Mesothelial cell of epicardium (in vitro differentiated cells): ENCODE results near the gene PTPRQ. TPM values are rescaled to one million over a fixed set of nuclear protein-coding genes. Genes with fewer than 3 reads are reported as not detected.
"Not testable (repeated sequence)": the region's sequence is repeated elsewhere in the genome, so short reads cannot be mapped to it uniquely, and the experiment has no call there.

Experiments
- DNase-seq, 2 experiments: peaks; one replicate each; pipeline ENCODE4 v3.0.0; 2021; ENCODE audit warnings: low spot score in 2 of 2; ENCODE audit not compliant: unreplicated experiment in 2 of 2
- H3K27ac Mint-ChIP-seq: 2 replicates; pipeline ENCODE4 v1.8.0; 2021; ENCODE audit warnings: mixed read lengths
- H3K27me3 Mint-ChIP-seq: 2 replicates; pipeline ENCODE4 v1.8.0; 2021; ENCODE audit warnings: low read depth, mixed read lengths
- H3K36me3 Mint-ChIP-seq: 2 replicates; pipeline ENCODE4 v1.8.0; 2021; ENCODE audit warnings: mixed read lengths
- H3K4me1 Mint-ChIP-seq: 2 replicates; pipeline ENCODE4 v1.8.0; 2021; ENCODE audit warnings: mixed read lengths
- H3K4me3 Mint-ChIP-seq: 2 replicates; pipeline ENCODE4 v1.8.0; 2021; ENCODE audit warnings: mild to moderate bottlenecking, moderate library complexity, mixed read lengths
- H3K9me3 Mint-ChIP-seq: 2 replicates; pipeline ENCODE4 v1.8.0; 2021; ENCODE audit warnings: mixed read lengths
- CTCF ChIP-seq: fragments of 200-600 bp; sonication (generic); IDR thresholded peaks from one replicate; pipeline ENCODE4 v1.5.0; 2021; ENCODE audit warnings: antibody characterized with exemption; ENCODE audit not compliant: unreplicated experiment
- total RNA-seq: library from RNA; stranded (reverse); gene quantifications from 3 replicates; pipeline ENCODE4 v1.2.1, GENCODE V29; 2021

Gene PTPRQ
- total RNA-seq, 1 donor from 2014 or later = 17.5 TPM

- no peak overlapping the region for H3K4me3 Mint-ChIP-seq
- no peak overlapping the region for H3K27ac Mint-ChIP-seq
Observed at GRCh38 chr12:80655751-80656150, 211.7 kb downstream of the PTPRQ start.

GRCh38 chr12:80659512-80660063, 215.6 kb downstream of the PTPRQ start:
- TF ChIP-seq CTCF = no peak
- H3K4me1 Mint-ChIP-seq = peaks cover 2% of the 10 kb centered on the region
- H3K4me3 Mint-ChIP-seq = no peak overlapping the region
- DNase-seq = no peak
- no peaks in the 10 kb centered on the region for H3K9me3 Mint-ChIP-seq
- H3K27me3 Mint-ChIP-seq = no peaks in the 10 kb centered on the region
- H3K36me3 Mint-ChIP-seq = no peaks in the 10 kb centered on the region
- H3K27ac Mint-ChIP-seq = no peak overlapping the region

More at GRCh38 chr12:80655751-80656150, 211.7 kb downstream of the PTPRQ start:
- no peak for DNase-seq
- H3K27me3 Mint-ChIP-seq = peaks cover 1% of the 10 kb centered on the region
- TF ChIP-seq CTCF = no peak
- no peaks in the 10 kb centered on the region for H3K36me3 Mint-ChIP-seq
- H3K9me3 Mint-ChIP-seq = no peaks in the 10 kb centered on the region
- H3K4me1 Mint-ChIP-seq = peaks cover 2% of the 10 kb centered on the region

- TF ChIP-seq CTCF = no peak
- H3K36me3 Mint-ChIP-seq = peaks cover 3% of the 10 kb centered on the region
- no peak for DNase-seq
- peaks cover 3% of the 10 kb centered on the region for H3K27me3 Mint-ChIP-seq
- no peaks in the 10 kb centered on the region for H3K9me3 Mint-ChIP-seq
- H3K27ac Mint-ChIP-seq = no peak overlapping the region
- no peak overlapping the region for H3K4me3 Mint-ChIP-seq
- H3K4me1 Mint-ChIP-seq = no peaks in the 10 kb centered on the region
Observed at GRCh38 chr12:80662586-80662985, 218.6 kb downstream of the PTPRQ start.

- no peak overlapping the region for H3K4me3 Mint-ChIP-seq
- peaks cover 3% of the 10 kb centered on the region for H3K36me3 Mint-ChIP-seq
- no peak overlapping the region for H3K27ac Mint-ChIP-seq
- TF ChIP-seq CTCF = no peak
- peaks cover 14% of the 10 kb centered on the region for H3K27me3 Mint-ChIP-seq
- no peaks in the 10 kb centered on the region for H3K4me1 Mint-ChIP-seq
- H3K9me3 Mint-ChIP-seq = no peaks in the 10 kb centered on the region
- DNase-seq = no peak
Observed at GRCh38 chr12:80670214-80670613, 226.2 kb downstream of the PTPRQ start.

- H3K4me3 Mint-ChIP-seq, H3K4me1 Mint-ChIP-seq, DNase-seq, H3K27ac Mint-ChIP-seq, H3K9me3 Mint-ChIP-seq, H3K36me3 Mint-ChIP-seq, H3K27me3 Mint-ChIP-seq: not testable (repeated sequence)
Observed at GRCh38 chr12:80676042-80676636, 232.1 kb downstream of the PTPRQ start.

- Mint-ChIP-seq H3K36me3 (no peaks in the 10 kb centered on the region), H3K27ac (no peak overlapping the region), H3K4me1 (peaks cover 4% of the 10 kb centered on the region), H3K4me3 (no peak overlapping the region), H3K9me3 (no peaks in the 10 kb centered on the region), H3K27me3 (peaks cover 1% of the 10 kb centered on the region)
- DNase-seq = no peak
- no peak for TF ChIP-seq CTCF
Observed at GRCh38 chr12:80676856-80677255, 232.8 kb downstream of the PTPRQ start.
